ENCODE data around the gene MYB.
"Not testable (repeated sequence)": the region's sequence is repeated elsewhere in the genome, so short reads cannot be mapped to it uniquely, and the experiment has no call there.

Gene MYB

GRCh38 chr6:135224037-135224647, 43.0 kb downstream of the MYB start:
- no peak for DNase-seq

GRCh38 chr6:135225911-135226310, 44.8 kb downstream of the MYB start:
- DNase-seq = no peak

GRCh38 chr6:135226537-135226936, 45.4 kb downstream of the MYB start:
- DNase-seq = no peak

- DNase-seq = no peak
These were observed 46.2 kb downstream of the MYB start for GRCh38 chr6:135227349-135227748.

GRCh38 chr6:135227758-135228157, 46.6 kb downstream of the MYB start:
- no peak for DNase-seq

- DNase-seq = no peak
These were observed 47.4 kb downstream of the MYB start for GRCh38 chr6:135228486-135228885.

GRCh38 chr6:135229996-135230395, 48.9 kb downstream of the MYB start:
- no peak for DNase-seq

GRCh38 chr6:135230711-135231468, 49.8 kb downstream of the MYB start:
- DNase-seq = no peak

- no peak for DNase-seq
These were observed 50.3 kb downstream of the MYB start for GRCh38 chr6:135231469-135231844.

- DNase-seq = no peak
These were observed 52.8 kb downstream of the MYB start for GRCh38 chr6:135233686-135234491.

GRCh38 chr6:135234492-135234780, 53.3 kb downstream of the MYB start:
- DNase-seq = no peak

- no peak for DNase-seq
These were observed 54.6 kb downstream of the MYB start for GRCh38 chr6:135235716-135236115.

GRCh38 chr6:135236319-135236718, 55.2 kb downstream of the MYB start:
- DNase-seq = no peak

GRCh38 chr6:135236732-135237131, 55.6 kb downstream of the MYB start:
- DNase-seq = no peak

GRCh38 chr6:135240711-135241110, 59.6 kb downstream of the MYB start:
- DNase-seq = no peak

- DNase-seq = no peak
These were observed 63.0 kb downstream of the MYB start for GRCh38 chr6:135243871-135244796.

GRCh38 chr6:135244805-135245204, 63.7 kb downstream of the MYB start:
- no peak for DNase-seq

- not testable (repeated sequence) for DNase-seq
These were observed 65.4 kb downstream of the MYB start for GRCh38 chr6:135246412-135247012.

GRCh38 chr6:135250234-135250633, 69.1 kb downstream of the MYB start:
- no peak for DNase-seq

GRCh38 chr6:135250751-135251497, 69.8 kb downstream of the MYB start:
- DNase-seq = no peak

- no peak for DNase-seq
These were observed 70.7 kb downstream of the MYB start for GRCh38 chr6:135251498-135252441.

Data from left hindlimb (tissue), 1 donor.